Measurements from ENCODE around the gene MRPL28.

The MRPL28 gene

DNA sequence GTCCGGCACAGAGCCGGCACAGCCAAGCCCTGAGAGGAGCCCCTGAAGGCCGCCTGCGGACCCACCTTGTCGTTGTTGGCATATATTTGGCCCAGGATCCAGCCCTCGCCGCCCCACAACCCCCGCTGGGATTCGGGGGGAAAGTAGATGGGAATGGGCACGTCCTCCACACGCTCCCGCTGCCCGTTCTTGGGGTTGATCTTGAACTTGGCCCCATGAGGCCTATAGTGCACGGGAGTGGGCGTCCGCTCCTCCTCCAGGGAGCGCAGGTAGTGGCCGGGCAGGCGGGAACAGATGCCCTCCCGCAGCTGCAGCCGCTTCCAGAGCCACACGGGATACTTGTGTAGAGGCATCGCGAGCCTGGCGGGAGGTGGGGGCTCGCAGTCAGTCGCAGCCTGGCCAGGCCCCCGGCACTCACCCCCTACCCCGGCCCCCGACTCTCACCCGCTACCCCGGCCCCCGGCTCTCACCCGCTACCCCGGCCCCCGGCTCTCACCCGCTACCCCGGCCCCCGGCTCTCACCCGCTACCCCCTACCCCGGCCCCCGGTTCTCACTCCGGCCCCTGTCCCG is 387 bp downstream of the MRPL28 start:
- no peaks in the 10 kb centered on the region for H3K79me2 ChIP-seq
- no peaks in the 10 kb centered on the region for H3K9me3 ChIP-seq (ENCODE audit: control insufficient read depth, low read length)
- no peak overlapping the region for H3K27ac ChIP-seq
- H3K4me2 ChIP-seq (ENCODE audit: low read length) = peak overlapping the region; percentile 67
- TF ChIP-seq, protein P1, sequence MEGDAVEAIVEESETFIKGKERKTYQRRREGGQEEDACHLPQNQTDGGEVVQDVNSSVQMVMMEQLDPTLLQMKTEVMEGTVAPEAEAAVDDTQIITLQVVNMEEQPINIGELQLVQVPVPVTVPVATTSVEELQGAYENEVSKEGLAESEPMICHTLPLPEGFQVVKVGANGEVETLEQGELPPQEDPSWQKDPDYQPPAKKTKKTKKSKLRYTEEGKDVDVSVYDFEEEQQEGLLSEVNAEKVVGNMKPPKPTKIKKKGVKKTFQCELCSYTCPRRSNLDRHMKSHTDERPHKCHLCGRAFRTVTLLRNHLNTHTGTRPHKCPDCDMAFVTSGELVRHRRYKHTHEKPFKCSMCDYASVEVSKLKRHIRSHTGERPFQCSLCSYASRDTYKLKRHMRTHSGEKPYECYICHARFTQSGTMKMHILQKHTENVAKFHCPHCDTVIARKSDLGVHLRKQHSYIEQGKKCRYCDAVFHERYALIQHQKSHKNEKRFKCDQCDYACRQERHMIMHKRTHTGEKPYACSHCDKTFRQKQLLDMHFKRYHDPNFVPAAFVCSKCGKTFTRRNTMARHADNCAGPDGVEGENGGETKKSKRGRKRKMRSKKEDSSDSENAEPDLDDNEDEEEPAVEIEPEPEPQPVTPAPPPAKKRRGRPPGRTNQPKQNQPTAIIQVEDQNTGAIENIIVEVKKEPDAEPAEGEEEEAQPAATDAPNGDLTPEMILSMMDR (IDR thresholded peaks at IDR 0.05) = no peak
- H2AFZ ChIP-seq = no peak overlapping the region
- peaks cover 9% of the 10 kb centered on the region for H3K4me1 ChIP-seq
- H3K27me3 ChIP-seq (ENCODE audit: control insufficient read depth, insufficient read depth, low read length) = no peaks in the 10 kb centered on the region
- no peak overlapping the region for H3K9ac ChIP-seq
- H3K4me3 ChIP-seq (ENCODE audit: low read depth, low read length) = peak overlapping the region; percentile 26
- no peaks in the 10 kb centered on the region for H3K36me3 ChIP-seq (ENCODE audit: control insufficient read depth, insufficient read depth, low read length)

DNA sequence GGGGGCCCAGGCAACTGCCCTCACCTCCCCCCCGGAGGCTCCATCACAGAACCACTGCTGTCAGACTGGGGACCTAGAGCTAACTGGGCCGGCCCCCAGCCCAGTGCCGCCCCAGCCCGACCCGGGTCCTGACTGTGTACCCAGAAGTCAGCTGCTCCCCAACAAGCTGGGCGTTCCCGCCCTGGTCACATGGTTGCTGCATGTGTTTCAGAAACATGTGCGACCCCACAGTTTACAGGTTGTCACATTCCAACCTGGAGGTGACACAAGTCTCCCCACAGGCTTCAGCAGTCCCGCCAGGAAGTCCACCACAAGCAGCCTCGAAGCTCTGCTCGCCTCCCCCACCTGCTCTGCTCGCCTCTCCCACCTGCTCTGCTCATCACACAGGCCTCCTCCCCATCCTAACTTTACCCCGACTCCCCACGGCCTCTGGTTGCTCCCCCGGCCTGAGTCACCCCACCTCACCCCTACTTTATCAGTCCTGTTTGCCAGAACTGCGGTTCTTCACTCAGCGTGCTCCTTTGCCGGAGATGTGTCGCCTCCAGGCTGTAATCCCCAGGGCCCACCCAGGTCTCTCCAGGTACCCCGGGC is 968 bp downstream of the MRPL28 start:
- Histone ChIP-seq H3K79me2 (no peaks in the 10 kb centered on the region), H3K9me3 (ENCODE audit: control insufficient read depth, low read length) (no peaks in the 10 kb centered on the region), H3K36me3 (ENCODE audit: control insufficient read depth, insufficient read depth, low read length) (no peaks in the 10 kb centered on the region), H3K4me2 (ENCODE audit: low read length) (peak overlapping the region; percentile 67), H3K4me1 (peaks cover 9% of the 10 kb centered on the region), H3K9ac (no peak overlapping the region), H3K4me3 (ENCODE audit: low read depth, low read length) (peak overlapping the region; percentile 26), H3K27me3 (ENCODE audit: control insufficient read depth, insufficient read depth, low read length) (no peaks in the 10 kb centered on the region), H3K27ac (no peak overlapping the region), H2AFZ (no peak overlapping the region)
- TF ChIP-seq, protein P1 (IDR thresholded peaks at IDR 0.05) = no peak

DNA sequence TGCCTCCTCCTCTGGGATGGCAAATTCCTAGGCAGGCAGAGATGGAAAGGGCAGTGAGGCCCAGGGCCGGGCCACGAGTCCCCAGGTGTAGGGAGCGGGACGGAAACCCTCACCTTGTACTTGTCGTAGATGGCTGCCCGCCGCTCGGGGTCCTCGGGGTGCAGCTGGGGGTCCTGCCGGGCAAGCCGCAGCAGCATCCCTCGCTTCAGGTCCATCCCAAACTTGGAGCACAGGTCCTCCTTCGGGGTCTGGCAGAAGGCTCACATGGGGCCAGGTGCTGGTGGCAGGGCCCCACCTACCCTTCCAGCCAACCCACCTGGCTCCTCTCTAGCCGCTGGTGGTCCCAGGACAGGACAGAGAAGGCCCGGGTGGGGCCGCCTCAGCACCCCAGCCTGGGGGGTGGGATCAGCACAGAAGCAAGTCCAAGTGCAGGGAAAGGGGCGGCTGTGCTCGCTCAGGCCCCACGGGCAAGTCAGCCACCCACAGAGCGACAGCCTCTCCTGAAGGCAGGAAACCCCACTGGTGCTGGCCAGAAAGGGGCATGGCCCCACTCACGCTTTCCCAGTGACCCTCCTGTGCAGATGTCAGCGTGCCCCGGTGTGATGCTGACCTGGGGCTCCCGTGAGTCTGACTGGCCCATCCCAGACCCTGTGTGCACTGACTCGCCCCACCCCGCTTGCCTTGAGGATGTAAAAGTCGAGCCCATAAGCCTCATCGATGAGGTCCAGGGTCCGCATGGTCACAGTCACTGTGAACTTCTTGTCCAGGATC is 1.8 kb downstream of the MRPL28 start:
- Histone ChIP-seq H3K27me3 (ENCODE audit: control insufficient read depth, insufficient read depth, low read length) (no peaks in the 10 kb centered on the region), H3K27ac (no peak overlapping the region), H3K4me3 (ENCODE audit: low read depth, low read length) (no peak overlapping the region), H3K4me2 (ENCODE audit: low read length) (no peak overlapping the region), H3K9ac (no peak overlapping the region), H3K9me3 (ENCODE audit: control insufficient read depth, low read length) (no peaks in the 10 kb centered on the region), H3K4me1 (peaks cover 9% of the 10 kb centered on the region), H3K79me2 (no peaks in the 10 kb centered on the region), H3K36me3 (ENCODE audit: control insufficient read depth, insufficient read depth, low read length) (no peaks in the 10 kb centered on the region), H2AFZ (no peak overlapping the region)
- TF ChIP-seq, protein P1 (IDR thresholded peaks at IDR 0.05) = no peak

DNA sequence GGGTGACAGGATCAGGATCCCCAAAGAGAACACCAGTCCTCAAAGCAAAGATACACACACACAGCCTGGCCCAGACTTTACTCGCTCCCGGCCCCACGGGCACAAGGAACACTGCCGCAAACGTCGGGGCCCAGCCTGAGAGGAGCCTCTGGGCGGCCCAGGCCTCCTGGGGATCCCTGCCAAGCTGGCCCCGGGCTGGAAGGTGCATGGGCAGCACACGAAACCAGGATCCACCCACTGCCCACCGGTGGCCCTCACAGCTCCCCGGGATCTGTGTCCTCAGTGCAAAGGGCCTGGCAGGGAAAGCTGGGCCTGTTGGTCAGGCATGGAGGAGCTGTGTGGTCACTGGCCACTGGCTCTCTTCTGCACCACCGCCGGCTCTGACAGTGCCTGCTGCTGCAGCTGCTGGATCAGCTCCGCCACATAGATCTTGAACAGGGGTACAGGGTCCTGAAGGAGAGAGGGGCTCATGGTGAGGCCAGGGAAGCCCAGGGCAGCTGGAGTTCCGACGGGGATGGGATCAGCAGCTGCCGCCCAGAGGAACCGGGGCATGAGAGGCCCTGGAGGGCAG is 2.9 kb downstream of the MRPL28 start:
- Histone ChIP-seq H3K4me2 (ENCODE audit: low read length) (no peak overlapping the region), H3K4me1 (peaks cover 9% of the 10 kb centered on the region), H3K79me2 (no peaks in the 10 kb centered on the region), H3K27me3 (ENCODE audit: control insufficient read depth, insufficient read depth, low read length) (no peaks in the 10 kb centered on the region), H3K4me3 (ENCODE audit: low read depth, low read length) (no peak overlapping the region), H3K9me3 (ENCODE audit: control insufficient read depth, low read length) (no peaks in the 10 kb centered on the region), H3K36me3 (ENCODE audit: control insufficient read depth, insufficient read depth, low read length) (no peaks in the 10 kb centered on the region), H3K9ac (no peak overlapping the region), H2AFZ (no peak overlapping the region), H3K27ac (no peak overlapping the region)
- TF ChIP-seq, protein P1 (IDR thresholded peaks at IDR 0.05) = no peak
